Smooth muscle cell of the brain vasculature (primary cell): ENCODE results near the gene TP53I11.

ENCODE experiments used
- DNase-seq: peaks from one replicate; pipeline ENCODE4 v3.0.0-alpha.2; 2012; ENCODE audit warnings: low read depth, low spot score

TP53I11 gene

GRCh38 chr11:44939673-44940395 lies 10.8 kb downstream of the TP53I11 start:
- no peak for DNase-seq

DNA sequence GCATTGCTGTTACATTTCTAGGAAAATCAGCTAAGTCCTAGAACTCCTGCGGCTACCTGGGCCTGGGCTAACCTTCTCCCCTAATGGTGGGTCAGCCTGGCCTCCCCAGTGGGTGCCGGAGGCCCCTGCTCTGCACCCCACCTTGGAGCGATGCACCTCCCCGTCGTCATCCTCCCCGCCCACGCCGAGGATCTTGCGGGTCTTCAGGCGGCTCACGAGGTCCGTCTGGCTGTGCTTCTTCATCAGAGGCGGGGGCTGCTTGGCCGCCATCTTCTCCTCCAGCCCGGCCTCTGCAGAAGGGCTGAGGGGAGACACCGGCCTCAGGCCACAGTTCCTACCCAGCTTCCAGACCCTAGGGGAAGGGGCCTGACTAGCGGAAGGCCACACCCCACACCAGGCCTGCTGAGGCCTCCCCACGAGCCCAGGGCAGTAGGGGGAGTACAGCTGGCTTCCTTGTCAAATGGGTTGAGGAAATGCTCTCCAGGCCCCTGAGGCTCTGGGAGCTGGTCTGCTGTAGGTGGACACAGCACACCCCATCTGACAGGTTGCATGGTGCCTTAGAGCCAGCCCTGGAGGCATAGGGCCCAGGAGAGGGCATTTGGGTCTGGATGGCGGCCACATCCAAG lies 12.5 kb downstream of the TP53I11 start:
- DNase-seq, result no peak

DNA sequence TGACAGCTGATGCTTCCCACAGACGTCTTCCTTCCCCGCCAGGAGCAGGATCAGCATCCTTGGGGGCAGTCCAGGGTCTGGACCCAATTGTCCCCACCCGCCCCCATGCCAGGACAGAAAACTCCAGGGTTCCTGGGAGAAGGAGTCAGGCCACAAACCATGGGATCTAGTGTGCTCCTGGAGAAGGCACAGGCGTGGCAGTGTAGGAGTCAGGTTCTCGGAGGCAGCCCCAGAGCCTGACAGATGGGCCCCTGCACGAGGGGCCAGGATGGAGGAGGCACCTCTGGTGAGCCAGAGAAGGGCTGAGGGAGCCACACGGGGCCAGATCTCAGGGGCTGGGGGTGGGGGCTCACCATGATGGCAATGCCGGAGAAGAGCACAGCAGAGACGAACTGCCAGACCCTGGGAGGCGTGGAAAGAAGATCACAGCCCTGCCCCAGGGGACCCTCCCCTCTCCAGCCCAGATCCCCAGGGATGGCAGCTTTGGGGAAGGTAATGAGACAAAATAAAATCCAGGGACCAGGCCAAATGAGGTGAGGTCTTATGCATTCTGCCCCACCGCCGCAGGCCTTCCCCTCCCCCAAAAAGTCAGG lies 13.6 kb downstream of the TP53I11 start:
- no peak for DNase-seq

DNA sequence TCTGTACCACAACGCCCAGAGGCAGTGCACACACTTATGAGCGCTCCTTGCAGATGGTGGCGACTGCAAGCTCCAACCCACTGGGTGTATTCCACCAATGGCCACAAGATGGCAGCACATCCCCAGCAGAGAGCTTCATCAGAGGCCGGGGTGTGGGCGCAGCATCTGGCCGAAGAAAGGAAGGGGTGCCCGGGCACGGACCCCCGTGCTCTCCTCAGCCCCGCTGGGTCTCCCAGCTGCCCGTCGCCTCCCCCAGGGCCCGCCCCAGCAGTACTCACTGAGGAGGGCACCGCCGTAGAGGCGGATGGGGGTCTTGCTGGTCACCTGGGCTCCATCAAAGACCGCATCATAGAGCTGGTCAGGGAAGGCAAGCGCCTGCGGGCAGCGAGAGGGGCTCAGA lies 14.2 kb downstream of the TP53I11 start:
- peak; percentile 62 for DNase-seq

DNA sequence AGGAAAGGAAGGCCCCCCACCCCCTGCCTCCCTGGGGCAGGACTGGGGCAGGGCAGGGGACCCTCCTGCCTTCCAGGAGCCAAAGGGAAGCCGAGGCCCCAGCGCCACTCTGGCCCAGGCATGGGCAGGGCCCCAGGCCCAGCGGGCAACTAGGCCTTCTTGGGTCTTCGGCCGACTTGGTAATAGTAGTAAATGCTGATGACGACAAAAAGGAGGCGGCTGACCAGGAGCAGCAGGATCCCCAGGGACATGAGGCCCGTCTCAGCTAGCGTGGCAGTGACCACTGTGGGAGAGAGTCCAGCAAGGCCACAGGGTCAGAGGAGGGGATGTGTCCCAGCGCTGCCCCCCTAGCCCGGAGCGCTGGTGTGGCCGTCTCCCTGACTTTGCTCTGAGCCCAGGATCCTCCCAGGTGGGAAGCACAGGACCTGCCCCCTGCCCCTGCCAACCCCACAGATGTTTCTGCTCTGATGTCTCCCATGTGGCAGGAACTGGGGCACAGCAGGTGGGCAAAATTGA lies 15.9 kb downstream of the TP53I11 start:
- no peak for DNase-seq

- no peak for DNase-seq
Measured at GRCh38 chr11:44934110-44934509, 16.6 kb downstream of the TP53I11 start.

- DNase-seq, result no peak
Measured at GRCh38 chr11:44931466-44931865, 19.2 kb downstream of the TP53I11 start.

DNA sequence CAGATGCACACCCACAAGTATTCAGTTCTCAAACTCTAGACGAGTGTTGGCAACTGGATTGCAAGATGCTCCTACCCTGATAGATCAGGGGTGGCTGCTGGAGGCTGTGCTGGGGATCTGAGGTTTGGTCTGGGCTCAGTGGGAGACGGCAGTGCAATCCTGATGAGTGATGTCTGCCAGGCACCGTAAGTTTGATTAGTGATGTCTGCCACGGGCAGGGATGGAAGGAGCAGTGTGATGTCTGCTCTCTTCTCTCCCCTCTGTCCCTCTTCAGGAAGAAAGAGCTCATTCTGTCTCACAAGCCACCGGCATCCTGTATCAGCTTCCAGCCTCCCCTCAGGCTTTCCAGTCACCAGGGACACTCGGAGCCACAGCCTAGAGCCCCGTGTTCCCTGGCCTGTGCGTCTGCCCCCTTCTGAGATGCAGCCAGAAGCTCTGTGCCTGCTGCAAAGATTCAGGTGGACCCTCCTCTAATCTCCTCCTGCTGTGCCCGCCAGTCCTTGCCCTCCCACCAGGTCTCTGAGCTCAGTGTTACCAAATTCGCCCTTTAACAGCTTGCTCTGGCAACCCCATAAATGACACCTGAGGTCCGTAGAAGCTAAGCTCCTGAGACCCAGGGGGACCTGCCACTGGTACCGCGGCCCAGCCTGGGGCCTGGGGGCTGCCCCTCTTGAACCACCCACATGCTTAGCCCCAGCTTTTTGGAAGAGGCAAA lies 19.9 kb downstream of the TP53I11 start:
- DNase-seq, result no peak

DNA sequence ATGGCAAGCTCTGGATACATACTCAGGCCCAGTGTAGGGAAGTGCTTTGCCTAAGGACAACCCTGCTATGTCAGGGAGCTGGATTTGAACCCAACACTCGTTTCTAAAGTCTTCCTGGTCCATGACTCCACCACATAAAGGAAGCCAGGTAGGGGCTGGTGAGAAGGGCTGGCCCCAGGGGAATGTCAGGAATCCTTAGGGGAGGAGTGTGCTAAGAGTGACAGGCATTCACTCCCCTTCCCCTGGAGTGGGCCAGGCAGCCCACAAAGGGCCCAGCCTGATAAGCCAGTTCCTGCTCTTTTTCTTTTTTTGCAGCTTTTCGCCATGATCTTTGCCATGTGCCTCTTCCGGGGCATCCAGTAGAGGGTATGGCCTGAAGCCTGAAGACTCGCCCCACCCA lies 21.9 kb downstream of the TP53I11 start:
- no peak for DNase-seq

GRCh38 chr11:44928144-44928543 lies 22.5 kb downstream of the TP53I11 start:
- no peak for DNase-seq

DNA sequence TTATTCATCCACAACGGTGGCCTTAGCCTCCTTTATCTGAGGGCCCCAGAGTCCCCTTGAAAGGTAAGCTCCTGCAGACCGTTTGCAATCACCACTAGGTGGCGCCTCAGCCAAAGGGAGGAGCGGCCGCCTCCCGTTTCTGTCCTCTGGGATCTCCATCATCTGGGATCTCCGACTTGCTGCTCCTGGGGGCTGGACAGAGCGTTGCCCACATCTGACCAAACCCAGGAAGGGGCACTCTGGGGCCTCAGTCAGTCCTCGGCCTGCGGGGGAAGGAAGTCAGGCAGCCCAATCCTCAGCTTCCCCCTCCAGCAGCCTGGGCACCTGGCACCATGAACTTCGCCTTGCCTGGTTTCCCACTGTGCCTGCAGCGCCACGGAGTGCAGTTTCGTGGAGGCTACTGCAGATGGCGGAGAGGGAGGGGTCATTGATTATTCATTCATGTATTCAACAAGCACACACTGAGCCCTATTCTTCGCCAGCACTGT lies 23.5 kb downstream of the TP53I11 start:
- peak; percentile 36 for DNase-seq

GRCh38 chr11:44926036-44926435 lies 24.6 kb downstream of the TP53I11 start:
- no peak for DNase-seq

- DNase-seq, result no peak
Measured at GRCh38 chr11:44923806-44924205, 26.9 kb downstream of the TP53I11 start.

DNA sequence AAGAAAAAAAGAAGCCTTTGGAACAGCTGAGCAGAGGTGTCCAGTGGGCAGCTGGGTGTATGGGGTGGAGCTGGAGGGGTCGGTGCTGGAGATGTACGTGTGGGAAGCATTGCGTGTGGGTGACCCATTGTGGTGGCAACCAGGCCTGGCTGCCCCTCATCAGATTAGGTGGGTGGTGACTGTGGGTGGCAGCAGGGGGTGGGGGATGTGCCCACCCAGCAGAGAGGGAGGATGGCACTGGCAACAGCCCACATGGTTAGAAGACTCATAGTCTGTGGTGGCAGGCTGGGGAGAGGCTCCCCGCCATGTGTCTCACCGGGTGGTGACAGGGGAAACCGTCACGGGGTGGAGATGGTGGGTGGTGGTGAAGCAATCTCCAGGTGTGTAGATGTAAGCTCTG lies 27.6 kb downstream of the TP53I11 start:
- DNase-seq, result no peak

GRCh38 chr11:44920451-44920850 lies 30.2 kb downstream of the TP53I11 start:
- no peak for DNase-seq

GRCh38 chr11:44917741-44918140 lies 32.9 kb downstream of the TP53I11 start:
- no peak for DNase-seq

DNA sequence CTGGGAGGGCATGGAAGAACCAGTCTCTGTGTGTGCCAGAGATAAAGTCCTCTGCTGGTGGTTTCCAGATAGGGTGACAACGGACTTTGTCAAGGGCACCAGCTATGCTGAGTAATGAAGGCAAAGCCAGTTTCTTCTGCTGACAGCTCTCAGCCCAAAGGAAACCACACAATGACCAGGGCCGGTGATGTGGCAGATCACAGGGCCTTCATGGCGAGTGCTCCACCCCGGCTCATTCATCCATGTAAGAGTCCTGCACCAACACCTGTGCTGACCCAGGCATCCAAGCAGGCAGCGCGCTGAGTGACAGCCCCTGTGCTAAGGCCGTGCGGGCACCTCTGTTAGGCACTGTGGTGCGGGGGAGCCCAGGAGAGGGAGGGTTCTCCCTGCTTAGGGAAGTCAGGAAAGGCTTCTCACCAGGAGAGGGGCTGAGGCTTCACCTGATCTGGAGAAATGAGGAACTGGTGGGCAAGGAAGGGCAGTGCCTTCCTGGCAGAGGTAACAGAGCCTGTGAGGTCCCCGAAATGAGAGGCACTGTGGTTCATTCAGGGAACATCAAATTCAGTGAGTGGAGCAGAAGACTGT lies 33.8 kb downstream of the TP53I11 start:
- DNase-seq, result no peak

DNA sequence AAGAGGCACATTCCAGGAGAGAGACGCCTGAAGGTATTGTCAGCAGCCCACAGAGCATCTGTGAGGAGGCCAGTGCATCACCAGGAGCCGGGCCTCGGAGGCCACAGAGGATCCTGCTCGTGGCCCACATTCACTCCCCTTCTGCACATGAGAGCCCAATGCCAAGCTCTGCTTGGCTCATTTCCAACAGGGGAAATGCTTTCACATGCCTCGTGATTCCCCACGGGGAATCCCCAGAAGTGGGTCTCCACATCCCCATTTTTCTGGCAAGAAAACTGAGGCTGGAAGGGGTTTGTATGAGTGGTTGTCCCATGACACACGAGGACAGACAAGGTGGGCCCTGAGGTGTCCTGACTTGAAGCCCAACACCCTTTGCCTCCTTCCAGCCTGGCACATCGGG lies 34.4 kb downstream of the TP53I11 start:
- DNase-seq, result no peak

DNA sequence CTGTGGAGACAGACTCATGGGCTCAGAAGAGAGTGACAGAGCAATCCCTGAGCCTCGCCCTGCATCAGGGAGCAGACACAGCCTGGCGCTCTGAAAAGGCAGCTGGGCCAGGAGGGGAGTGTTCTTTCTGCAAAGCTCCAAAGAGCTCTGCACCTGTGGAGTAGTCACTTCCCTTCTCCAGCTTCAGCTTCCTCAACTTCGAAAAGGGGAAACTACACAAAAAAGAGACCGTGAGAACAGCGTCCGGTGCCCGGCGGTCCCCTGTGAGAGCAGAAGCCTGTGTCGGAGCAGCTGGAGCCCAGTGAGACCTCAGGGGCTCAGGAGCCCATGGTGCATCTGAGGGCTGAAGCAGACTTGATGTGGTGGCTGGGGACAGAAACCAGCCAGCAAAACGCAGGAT lies 35.1 kb downstream of the TP53I11 start:
- DNase-seq, result no peak

DNA sequence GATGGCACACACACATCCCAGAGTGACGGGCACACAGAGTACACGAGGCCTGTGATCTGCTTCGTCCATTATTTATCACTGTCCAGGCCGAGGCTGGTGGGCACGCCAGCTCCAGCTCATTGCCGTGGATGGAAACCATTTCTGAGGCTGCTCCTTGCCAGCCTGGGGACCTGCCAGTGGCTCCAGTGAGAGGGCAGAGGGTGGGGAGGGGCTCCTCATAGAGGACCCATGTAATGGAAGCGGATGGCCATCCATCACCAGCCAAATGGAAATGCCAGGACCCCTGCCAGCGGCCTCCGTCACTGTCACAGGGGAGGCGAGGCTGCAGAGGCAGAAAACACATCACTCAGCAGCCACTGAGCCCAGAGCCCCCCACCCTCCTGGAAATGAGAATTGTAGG lies 35.7 kb downstream of the TP53I11 start:
- DNase-seq, result no peak

DNA sequence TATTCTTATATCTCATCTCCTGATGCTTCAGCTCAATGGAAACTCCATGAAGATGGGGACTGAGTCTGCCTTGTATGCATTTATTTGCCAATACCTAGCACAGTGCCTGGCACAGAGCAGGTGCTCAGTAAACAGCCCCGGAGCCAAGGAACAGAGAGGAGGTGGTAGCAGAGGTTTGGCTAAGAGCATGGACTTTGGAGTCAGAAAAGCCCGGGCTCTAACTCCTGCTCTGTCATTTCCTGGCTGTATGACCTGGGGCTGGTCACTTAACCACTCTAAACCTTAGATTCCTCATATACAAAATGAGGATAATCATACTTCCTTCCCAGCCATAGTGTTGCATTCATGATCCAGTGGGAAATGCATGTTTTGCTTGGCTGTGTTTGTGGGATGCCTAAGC lies 36.6 kb downstream of the TP53I11 start:
- DNase-seq, result no peak

- no peak for DNase-seq
Measured at GRCh38 chr11:44913502-44913901, 37.2 kb downstream of the TP53I11 start.
